Activated CD8-positive, alpha-beta T cell treated with anti-CD3 and anti-CD28 coated beads, Interleukin-2, amount 10 ng/mL, durations not matched to agents 7 days and 5 days (primary cell): ENCODE results near the gene SMC5. TPM values are rescaled to one million over a fixed set of nuclear protein-coding genes. Genes with fewer than 3 reads are reported as not detected.
"Not testable (repeated sequence)": the region's sequence is repeated elsewhere in the genome, so short reads cannot be mapped to it uniquely, and the experiment has no call there.

Source experiments
- ATAC-seq: fragments of 150-1000 bp; cut with Tn5 transposase; one replicate; pipeline ENCODE4 v1.10.0; 2021; ENCODE audit warnings: moderate library complexity
- CTCF ChIA-PET: fragments of 350-600 bp; sonication (Branson Sonifier 250); formaldehyde crosslinking; loops from one replicate; lab custom pipeline; 2021; ENCODE audit warnings: antibody characterized with exemption; lab: Charles Lee
- POLR2A ChIA-PET: fragments of 350-600 bp; sonication (Branson Sonifier 250); formaldehyde crosslinking; loops from one replicate; lab custom pipeline; 2021; ENCODE audit warnings: antibody characterized with exemption; lab: Charles Lee
- DNase-seq: peaks from one replicate; pipeline ENCODE4 v3.0.0-alpha.2; 2020
- H3K27ac Mint-ChIP-seq: one replicate; pipeline ENCODE4 v1.8.0; 2021; ENCODE audit warnings: mild to moderate bottlenecking, mixed read lengths
- H3K27me3 Mint-ChIP-seq: one replicate; pipeline ENCODE4 v1.8.0; 2021; ENCODE audit warnings: low read depth, mixed read lengths
- H3K36me3 Mint-ChIP-seq: one replicate; pipeline ENCODE4 v1.8.0; 2021; ENCODE audit warnings: low read depth, mixed read lengths
- H3K4me1 Mint-ChIP-seq: one replicate; pipeline ENCODE4 v1.8.0; 2021; ENCODE audit warnings: low read depth, mixed read lengths
- H3K4me3 Mint-ChIP-seq: one replicate; pipeline ENCODE4 v1.8.0; 2021; ENCODE audit warnings: mild to moderate bottlenecking, mixed read lengths
- H3K9me3 Mint-ChIP-seq: one replicate; pipeline ENCODE4 v1.8.0; 2022; ENCODE audit warnings: mixed read lengths; ENCODE audit not compliant: insufficient read depth
- total RNA-seq, 2 experiments: library from RNA; stranded (reverse); gene quantifications; one replicate each; pipeline ENCODE4 v1.2.3, GENCODE V29; 2021

Gene SMC5
- total RNA-seq, result 10 to 100 TPM; 36.9 to 44.7 TPM

DNA sequence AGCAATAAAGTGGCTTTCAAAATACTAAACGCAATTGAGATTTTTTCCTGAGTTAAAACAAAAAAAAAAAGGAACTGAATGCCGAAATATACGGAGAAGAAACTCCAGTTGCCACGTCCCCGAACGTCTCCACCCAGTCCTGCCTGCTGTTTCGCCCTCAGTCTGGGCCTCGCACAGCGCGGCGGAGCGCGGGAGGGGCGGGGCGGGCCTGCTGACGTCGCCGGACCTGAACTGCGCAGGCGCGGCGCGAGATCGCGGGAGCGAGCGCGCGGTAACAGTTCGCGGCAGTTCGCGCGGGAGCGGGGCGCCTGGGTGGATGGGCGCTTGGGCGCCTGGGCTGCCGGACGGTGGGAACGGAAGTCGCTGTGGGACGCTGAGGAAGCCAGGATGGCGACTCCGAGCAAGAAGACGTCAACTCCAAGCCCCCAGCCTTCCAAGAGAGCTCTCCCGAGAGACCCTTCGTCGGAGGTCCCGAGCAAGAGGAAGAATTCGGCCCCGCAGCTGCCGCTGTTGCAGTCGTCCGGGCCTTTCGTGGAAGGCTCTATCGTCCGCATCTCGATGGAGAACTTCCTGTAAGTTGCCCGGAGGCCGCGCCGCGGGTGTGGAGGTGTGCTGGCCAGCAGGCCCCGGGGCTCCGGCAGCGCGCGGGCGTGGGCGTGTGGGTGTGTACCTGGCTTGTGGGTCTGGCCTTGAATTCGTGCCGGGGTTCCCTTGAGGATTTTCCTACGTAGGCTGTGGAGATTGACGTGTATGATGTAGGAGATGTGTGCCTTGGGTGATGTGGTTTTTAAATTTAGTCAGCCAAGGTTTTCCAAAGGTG is at the start of gene SMC5:
Gene SMC5 (plus strand): TSS at position 287 of the 820 bp plus-strand sequence. CDS start 101 bp downstream, at position 388.
- peak; percentile 93 for ATAC-seq
- Mint-ChIP-seq H3K27ac (peak within 1 kb of the TSS; percentile 94), H3K4me3 (peak within 1 kb of the TSS; percentile 82), H3K4me1 (peaks cover 53% of the 10 kb centered on the region), H3K9me3 (no peaks in the 10 kb centered on the region), H3K36me3 (peaks cover 31% of the 10 kb centered on the region), H3K27me3 (no peaks in the 10 kb centered on the region)
- POLR2A ChIA-PET, result interaction anchor here (0.7 to 2.1 kb wide), 5 partner anchors 8 to 160 kb away, joined by 3 to 7 read pairs (median 5); no protein-coding TSS in a partner anchor
- peak; percentile 91 for DNase-seq
- CTCF ChIA-PET, result interaction anchor here (2.1 kb wide), 1 partner anchor 343 kb away, joined by 9 read pairs; no protein-coding TSS in a partner anchor

DNA sequence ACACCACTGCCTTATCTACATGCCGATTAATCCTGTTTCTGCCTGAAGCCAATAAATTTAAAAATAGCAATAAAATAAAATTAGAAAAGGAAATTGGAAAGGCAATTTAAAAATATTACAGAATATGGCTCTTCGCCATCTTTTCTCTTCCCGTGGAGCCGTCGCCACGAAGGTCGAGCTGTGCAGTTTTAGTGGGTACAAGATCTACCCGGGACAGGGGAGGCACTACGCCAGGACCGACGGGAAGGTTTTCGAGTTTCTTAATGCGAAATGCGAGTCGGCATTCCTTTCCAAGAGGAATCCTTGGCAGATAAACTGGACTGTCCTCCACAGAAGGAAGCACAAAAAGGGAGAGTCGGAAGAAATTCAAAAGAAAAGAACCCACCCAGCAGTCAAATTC is 41.7 kb upstream of the SMC5 start:
- no peak for DNase-seq
- POLR2A ChIA-PET, result no interaction called here
- CTCF ChIA-PET, result no interaction called here
- Mint-ChIP-seq H3K27me3 (no peaks in the 10 kb centered on the region), H3K4me1 (no peaks in the 10 kb centered on the region), H3K4me3 (no peak overlapping the region), H3K36me3 (no peaks in the 10 kb centered on the region), H3K27ac (no peak overlapping the region), H3K9me3 (no peaks in the 10 kb centered on the region)
- ATAC-seq, result no peak

DNA sequence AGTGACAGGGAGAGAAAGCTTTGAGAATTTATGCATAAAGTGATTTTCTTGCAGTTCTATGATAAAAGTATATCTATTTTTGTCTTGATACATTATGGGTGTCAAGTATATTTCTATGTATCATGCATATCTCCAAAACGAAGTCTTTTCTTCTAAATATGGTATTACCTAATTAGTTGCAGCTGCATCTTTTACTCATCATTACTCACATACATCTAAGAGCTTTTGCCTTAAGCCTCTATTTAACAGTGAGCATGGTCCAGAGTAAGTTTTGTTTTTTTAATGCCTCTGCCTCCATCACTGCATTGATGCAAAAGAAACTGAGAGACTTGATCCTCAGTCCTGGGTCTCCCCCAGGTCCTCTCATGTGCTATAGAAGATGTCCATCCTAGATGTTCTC is 40.0 kb upstream of the SMC5 start:
- Mint-ChIP-seq H3K4me3 (no peak overlapping the region), H3K36me3 (no peaks in the 10 kb centered on the region), H3K27ac (no peak overlapping the region), H3K27me3 (no peaks in the 10 kb centered on the region), H3K9me3 (no peaks in the 10 kb centered on the region), H3K4me1 (no peaks in the 10 kb centered on the region)
- ChIA-PET POLR2A (no interaction called here), CTCF (no interaction called here)
- DNase-seq (no peak), ATAC-seq (no peak)

DNA sequence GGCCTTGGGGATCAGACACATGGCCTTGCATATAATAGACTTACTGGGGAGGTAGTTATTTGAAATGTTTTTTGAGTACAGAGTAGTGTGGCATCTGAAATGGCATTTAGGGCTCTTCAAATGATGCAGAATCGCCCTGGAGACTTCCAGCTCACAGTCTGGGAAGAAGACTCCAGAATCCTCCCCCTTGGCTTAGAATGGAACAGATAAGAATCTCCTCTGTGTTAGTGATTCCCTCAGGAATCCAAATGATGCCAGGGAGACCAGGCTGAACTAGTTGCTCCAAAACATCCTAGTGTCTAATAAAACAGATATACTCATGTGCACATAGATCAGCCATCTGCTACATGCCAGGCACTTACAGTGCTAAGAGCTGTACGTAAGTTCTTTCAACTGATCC is 38.6 kb upstream of the SMC5 start:
- H3K27ac Mint-ChIP-seq, result no peak overlapping the region
- H3K36me3 Mint-ChIP-seq, result no peaks in the 10 kb centered on the region
- CTCF ChIA-PET, result no interaction called here
- no peaks in the 10 kb centered on the region for H3K9me3 Mint-ChIP-seq
- H3K4me3 Mint-ChIP-seq, result no peak overlapping the region
- no peak for DNase-seq
- H3K4me1 Mint-ChIP-seq, result no peaks in the 10 kb centered on the region
- POLR2A ChIA-PET, result no interaction called here
- H3K27me3 Mint-ChIP-seq, result no peaks in the 10 kb centered on the region
- ATAC-seq, result no peak

DNA sequence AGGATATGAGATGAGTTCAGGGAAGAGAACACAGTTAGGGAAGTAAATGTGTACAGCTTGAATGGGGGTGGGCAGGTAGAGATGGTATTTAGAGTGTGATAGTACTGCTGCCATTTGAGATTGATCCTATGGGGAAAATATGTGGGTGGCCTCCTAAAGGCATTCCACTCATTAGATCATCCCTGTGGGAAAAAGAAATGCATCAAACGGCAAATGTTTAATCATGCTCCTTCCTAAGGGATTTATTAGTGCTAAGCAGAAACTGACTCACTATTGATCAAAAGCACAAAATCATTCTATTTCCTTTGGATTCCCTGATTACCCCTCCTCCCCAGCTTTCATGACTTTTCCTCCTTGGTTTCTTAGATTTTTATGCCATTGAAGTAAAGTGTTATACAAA is 36.4 kb upstream of the SMC5 start:
- no peaks in the 10 kb centered on the region for H3K36me3 Mint-ChIP-seq
- ChIA-PET POLR2A (no interaction called here), CTCF (no interaction called here)
- H3K9me3 Mint-ChIP-seq, result no peaks in the 10 kb centered on the region
- H3K4me3 Mint-ChIP-seq, result no peak overlapping the region
- ATAC-seq (no peak), DNase-seq (no peak)
- no peaks in the 10 kb centered on the region for H3K27me3 Mint-ChIP-seq
- H3K27ac Mint-ChIP-seq, result no peak overlapping the region
- H3K4me1 Mint-ChIP-seq, result no peaks in the 10 kb centered on the region

DNA sequence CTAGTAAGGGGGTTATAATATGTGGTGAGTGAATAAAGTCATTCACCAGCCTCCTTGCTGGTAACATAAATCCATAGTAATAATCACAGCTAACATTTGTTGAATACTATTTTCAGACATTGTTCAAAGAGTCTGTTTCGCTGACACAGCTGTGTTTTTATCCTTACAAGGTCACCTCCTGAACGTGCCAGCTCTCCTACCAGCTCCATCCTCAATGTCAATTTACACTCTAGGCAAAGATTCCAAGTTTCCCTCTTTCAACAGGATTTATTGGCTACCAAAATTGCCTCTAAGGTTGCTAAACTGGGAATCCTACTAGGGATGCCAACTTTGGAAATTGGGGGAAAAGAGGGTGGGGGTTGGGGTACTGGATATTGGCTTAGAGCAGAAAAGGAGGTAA is 30.7 kb upstream of the SMC5 start:
- Mint-ChIP-seq H3K27ac (no peak overlapping the region), H3K36me3 (no peaks in the 10 kb centered on the region), H3K4me1 (no peaks in the 10 kb centered on the region), H3K4me3 (no peak overlapping the region), H3K9me3 (no peaks in the 10 kb centered on the region), H3K27me3 (no peaks in the 10 kb centered on the region)
- ATAC-seq (no peak), DNase-seq (no peak)
- ChIA-PET CTCF (interaction anchor here (1.0 to 1.7 kb wide), 2 partner anchors 117 to 257 kb away, joined by 3 to 4 read pairs; no protein-coding TSS in a partner anchor), POLR2A (no interaction called here)

DNA sequence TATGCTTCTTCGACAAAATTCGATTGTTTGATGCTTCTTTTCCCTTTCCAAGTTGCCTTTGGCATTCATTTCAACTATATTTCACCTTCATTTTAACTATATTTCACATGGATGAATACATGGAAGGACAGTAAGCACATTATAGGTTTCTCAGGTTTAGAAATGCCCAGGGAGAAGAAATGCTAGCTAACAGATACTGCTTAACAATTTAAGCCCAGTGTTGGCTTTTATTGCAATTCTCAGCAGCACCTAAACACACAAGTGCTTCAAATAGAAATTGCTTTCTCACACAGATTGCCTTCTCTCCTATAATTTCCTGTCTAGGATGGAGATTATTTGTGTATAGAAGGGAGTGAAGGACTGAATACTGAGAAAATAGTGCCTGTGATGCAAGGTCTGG is 30.2 kb upstream of the SMC5 start:
- H3K27ac Mint-ChIP-seq, result no peak overlapping the region
- ChIA-PET CTCF (no interaction called here), POLR2A (no interaction called here)

DNA sequence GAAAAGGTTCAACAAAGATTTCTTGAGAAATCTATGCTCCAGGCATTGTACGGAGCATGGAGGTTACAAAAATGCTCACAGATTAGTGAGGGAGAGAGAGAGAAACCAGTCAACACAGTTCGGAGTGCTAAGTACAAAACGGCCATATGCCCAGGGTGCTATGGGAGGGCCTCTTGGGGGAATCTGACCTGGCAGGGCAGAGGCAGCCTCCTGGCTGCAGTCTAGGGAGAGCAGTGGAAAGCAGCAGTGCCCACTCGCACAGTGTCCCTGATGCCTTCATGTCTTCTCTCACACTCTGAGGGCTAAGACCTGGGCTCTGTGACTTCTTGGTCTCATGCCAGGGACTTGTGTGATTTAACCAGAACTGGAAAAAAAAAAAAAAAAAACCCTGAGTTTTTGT is 29.8 kb upstream of the SMC5 start:
- Mint-ChIP-seq H3K4me1 (no peaks in the 10 kb centered on the region), H3K27me3 (no peaks in the 10 kb centered on the region), H3K9me3 (no peaks in the 10 kb centered on the region), H3K4me3 (no peak overlapping the region), H3K36me3 (no peaks in the 10 kb centered on the region), H3K27ac (no peak overlapping the region)
- POLR2A ChIA-PET, result no interaction called here
- ATAC-seq (no peak), DNase-seq (no peak)
- CTCF ChIA-PET, result no interaction called here

More for the DNA sequence above, 30.2 kb upstream of the SMC5 start:
- ATAC-seq (no peak), DNase-seq (no peak)
- Mint-ChIP-seq H3K36me3 (no peaks in the 10 kb centered on the region), H3K4me1 (no peaks in the 10 kb centered on the region), H3K4me3 (no peak overlapping the region), H3K27me3 (no peaks in the 10 kb centered on the region), H3K9me3 (no peaks in the 10 kb centered on the region)

DNA sequence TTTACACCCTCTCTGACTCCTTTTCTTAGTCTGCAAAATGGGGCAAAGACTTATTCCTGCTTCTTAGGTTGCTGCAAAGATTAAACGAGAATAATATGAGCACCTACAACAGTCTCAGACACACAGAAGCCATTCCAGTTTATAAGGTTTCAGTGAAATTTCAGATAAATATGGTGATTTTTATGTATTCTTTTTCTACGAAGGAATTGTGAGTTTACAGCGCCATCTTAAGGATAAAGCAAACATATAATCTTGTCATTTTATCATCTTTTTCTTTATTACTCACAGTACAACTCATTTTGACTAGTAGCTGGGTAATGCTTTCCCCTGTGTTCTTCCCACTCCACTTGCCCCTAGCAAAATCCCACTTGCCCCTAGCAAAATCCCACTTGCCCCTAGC is 29.2 kb upstream of the SMC5 start:
- Mint-ChIP-seq H3K9me3 (no peaks in the 10 kb centered on the region), H3K27ac (no peak overlapping the region), H3K4me1 (no peaks in the 10 kb centered on the region), H3K4me3 (no peak overlapping the region), H3K27me3 (no peaks in the 10 kb centered on the region), H3K36me3 (no peaks in the 10 kb centered on the region)
- ATAC-seq, result no peak
- no peak for DNase-seq
- CTCF ChIA-PET, result no interaction called here
- POLR2A ChIA-PET, result no interaction called here

DNA sequence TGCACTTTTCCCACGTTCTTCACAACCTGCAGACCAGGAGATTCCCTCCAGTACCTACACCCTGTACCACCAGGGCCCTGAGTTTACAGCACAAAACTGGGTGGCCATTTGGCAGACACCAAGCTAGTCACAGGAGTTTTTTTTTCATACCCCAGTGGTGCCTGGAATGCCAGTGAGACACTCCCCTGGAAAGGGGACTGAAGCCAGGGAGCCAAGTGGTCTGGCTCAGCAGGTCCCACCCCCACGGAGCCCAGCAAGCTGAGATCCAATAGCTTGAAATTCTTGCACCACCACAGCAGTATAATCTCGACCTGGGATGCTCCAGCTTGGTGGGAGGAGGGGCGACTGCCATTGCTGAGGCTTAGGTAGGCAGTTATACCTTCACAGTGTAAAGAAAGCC is 26.3 kb upstream of the SMC5 start:
- H3K4me1 Mint-ChIP-seq, result no peaks in the 10 kb centered on the region
- H3K36me3 Mint-ChIP-seq, result no peaks in the 10 kb centered on the region
- CTCF ChIA-PET, result no interaction called here
- ATAC-seq (no peak), DNase-seq (no peak)
- no peak overlapping the region for H3K4me3 Mint-ChIP-seq
- no peaks in the 10 kb centered on the region for H3K27me3 Mint-ChIP-seq
- H3K27ac Mint-ChIP-seq, result no peak overlapping the region
- POLR2A ChIA-PET, result no interaction called here
- H3K9me3 Mint-ChIP-seq, result no peaks in the 10 kb centered on the region

DNA sequence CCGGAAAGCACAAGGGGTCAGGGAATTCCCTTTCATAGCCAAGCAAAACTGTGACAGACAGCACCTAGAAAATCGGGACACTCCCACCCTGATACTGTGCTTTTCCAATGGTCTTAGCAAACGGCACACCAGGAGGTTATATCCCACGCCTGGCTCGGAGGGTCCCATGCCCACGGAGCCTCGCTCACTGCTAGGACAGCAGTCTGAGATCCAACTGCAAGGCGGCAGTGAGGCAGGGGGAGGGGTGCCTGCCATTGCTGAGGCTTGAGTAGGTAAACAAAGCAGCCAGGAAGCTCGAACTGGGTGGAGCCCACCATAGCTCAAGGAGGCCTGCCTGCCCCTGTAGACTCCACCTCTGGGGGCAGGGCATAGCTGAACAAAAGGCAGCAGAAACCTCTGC is 24.6 kb upstream of the SMC5 start:
- H3K4me3 Mint-ChIP-seq, ATAC-seq, POLR2A ChIA-PET, DNase-seq, H3K36me3 Mint-ChIP-seq, H3K9me3 Mint-ChIP-seq, CTCF ChIA-PET, H3K4me1 Mint-ChIP-seq, H3K27ac Mint-ChIP-seq, H3K27me3 Mint-ChIP-seq: not testable (repeated sequence)

DNA sequence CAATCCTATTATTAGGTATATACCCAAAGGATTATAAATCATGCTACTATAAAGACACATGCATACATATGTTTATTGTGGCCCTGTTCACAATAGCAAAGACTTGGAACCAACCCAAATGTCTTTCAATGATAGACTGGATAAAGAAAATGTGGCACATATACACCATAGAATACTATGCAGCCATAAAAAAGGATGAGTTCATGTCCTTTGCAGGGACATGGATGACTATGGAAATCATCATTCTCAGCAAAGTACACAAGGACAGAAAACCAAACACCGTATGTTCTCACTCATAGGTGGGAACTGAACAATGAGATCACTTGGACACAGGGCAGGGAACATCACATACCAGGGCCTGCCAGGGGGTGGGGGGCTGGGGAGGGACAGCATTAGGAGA is 12.8 kb upstream of the SMC5 start:
- POLR2A ChIA-PET, DNase-seq, CTCF ChIA-PET, H3K27ac Mint-ChIP-seq, H3K4me3 Mint-ChIP-seq, ATAC-seq, H3K4me1 Mint-ChIP-seq, H3K36me3 Mint-ChIP-seq, H3K9me3 Mint-ChIP-seq: not testable (repeated sequence)
- peaks cover 19% of the 10 kb centered on the region for H3K27me3 Mint-ChIP-seq
